ENCODE measurements around the gene SHROOM2. TPM values are rescaled to one million over a fixed set of nuclear protein-coding genes. Genes with fewer than 3 reads are reported as not detected.
"Not testable (repeated sequence)": the region's sequence is repeated elsewhere in the genome, so short reads cannot be mapped to it uniquely, and the experiment has no call there.

SHROOM2 gene
- total RNA-seq, 1 donor from 2014 or later: 2.1 TPM

- H3K4me3 ChIP-seq (ENCODE audit: low read length in 3 of 3): no peak overlapping the region
- no peaks in the 10 kb centered on the region for H3K27me3 ChIP-seq (ENCODE audit: control insufficient read depth in 3 of 3, insufficient read depth in 3 of 3, low read length in 3 of 3)
- H3K4me1 ChIP-seq (ENCODE audit: control insufficient read depth in 3 of 3, insufficient read depth in 3 of 3, low read length in 3 of 3): no peaks in the 10 kb centered on the region
- no peaks in the 10 kb centered on the region for H3K36me3 ChIP-seq (ENCODE audit: control insufficient read depth in 3 of 3, insufficient read depth in 3 of 3, low read length in 3 of 3)
- H3K9me3 ChIP-seq (ENCODE audit: control insufficient read depth in 3 of 3, low read length in 3 of 3): no peaks in the 10 kb centered on the region
- no peak overlapping the region for H3K27ac ChIP-seq (ENCODE audit: low read depth, low read length)
- no peak overlapping the region for H3K9ac ChIP-seq (ENCODE audit: low read depth in 1 of 3, low read length in 3 of 3)
These were observed 28.1 kb upstream of the SHROOM2 start for GRCh38 chrX:9758021-9758638.

GRCh38 chrX:9759337-9759736 lies 26.9 kb upstream of the SHROOM2 start:
- Histone ChIP-seq H3K4me3 (ENCODE audit: low read length in 3 of 3) (no peak overlapping the region), H3K27ac (ENCODE audit: low read depth, low read length) (no peak overlapping the region), H3K9me3 (ENCODE audit: control insufficient read depth in 3 of 3, low read length in 3 of 3) (no peaks in the 10 kb centered on the region)

GRCh38 chrX:9765072-9765736 lies 21.0 kb upstream of the SHROOM2 start:
- Histone ChIP-seq H3K4me1 (ENCODE audit: control insufficient read depth in 3 of 3, insufficient read depth in 3 of 3, low read length in 3 of 3) (no peaks in the 10 kb centered on the region), H3K9me3 (ENCODE audit: control insufficient read depth in 3 of 3, low read length in 3 of 3) (no peaks in the 10 kb centered on the region), H3K4me3 (ENCODE audit: low read length in 3 of 3) (no peak overlapping the region), H3K27ac (ENCODE audit: low read depth, low read length) (no peak overlapping the region), H3K9ac (ENCODE audit: low read depth in 1 of 3, low read length in 3 of 3) (no peak overlapping the region), H3K27me3 (ENCODE audit: control insufficient read depth in 3 of 3, insufficient read depth in 3 of 3, low read length in 3 of 3) (peaks cover 0 to 10% (median 10%) of the 10 kb centered on the region in 3 donors), H3K36me3 (ENCODE audit: control insufficient read depth in 3 of 3, insufficient read depth in 3 of 3, low read length in 3 of 3) (no peaks in the 10 kb centered on the region)

More at GRCh38 chrX:9759337-9759736, 26.9 kb upstream of the SHROOM2 start:
- Histone ChIP-seq H3K36me3 (ENCODE audit: control insufficient read depth in 3 of 3, insufficient read depth in 3 of 3, low read length in 3 of 3) (no peaks in the 10 kb centered on the region), H3K4me1 (ENCODE audit: control insufficient read depth in 3 of 3, insufficient read depth in 3 of 3, low read length in 3 of 3) (no peaks in the 10 kb centered on the region), H3K9ac (ENCODE audit: low read depth in 1 of 3, low read length in 3 of 3) (no peak overlapping the region), H3K27me3 (ENCODE audit: control insufficient read depth in 3 of 3, insufficient read depth in 3 of 3, low read length in 3 of 3) (peaks cover 0 to 7% (median 0%) of the 10 kb centered on the region in 3 donors)

- Histone ChIP-seq H3K9ac (ENCODE audit: low read depth in 1 of 3, low read length in 3 of 3) (no peak within 1 kb of the TSS), H3K27ac (ENCODE audit: low read depth, low read length) (no peak within 1 kb of the TSS), H3K4me3 (ENCODE audit: low read length in 3 of 3) (no peak within 1 kb of the TSS), H3K4me1 (ENCODE audit: control insufficient read depth in 3 of 3, insufficient read depth in 3 of 3, low read length in 3 of 3) (no peaks in the 10 kb centered on the region), H3K36me3 (ENCODE audit: control insufficient read depth in 3 of 3, insufficient read depth in 3 of 3, low read length in 3 of 3) (no peaks in the 10 kb centered on the region), H3K27me3 (ENCODE audit: control insufficient read depth in 3 of 3, insufficient read depth in 3 of 3, low read length in 3 of 3) (peaks cover 0 to 10% (median 10%) of the 10 kb centered on the region in 3 donors), H3K9me3 (ENCODE audit: control insufficient read depth in 3 of 3, low read length in 3 of 3) (no peaks in the 10 kb centered on the region)
These were observed 20.5 kb upstream of the SHROOM2 start, which contains the start of gene GPR143 for GRCh38 chrX:9765737-9766097. Gene GPR143 (minus strand): TSS chrX:9765847. CDS start chrX:9765817, 30 bp downstream.

GRCh38 chrX:9767375-9767774 lies 18.9 kb upstream of the SHROOM2 start:
- Histone ChIP-seq H3K27ac (ENCODE audit: low read depth, low read length) (no peak overlapping the region), H3K36me3 (ENCODE audit: control insufficient read depth in 3 of 3, insufficient read depth in 3 of 3, low read length in 3 of 3) (no peaks in the 10 kb centered on the region), H3K9ac (ENCODE audit: low read depth in 1 of 3, low read length in 3 of 3) (no peak overlapping the region), H3K4me1 (ENCODE audit: control insufficient read depth in 3 of 3, insufficient read depth in 3 of 3, low read length in 3 of 3) (no peaks in the 10 kb centered on the region), H3K27me3 (ENCODE audit: control insufficient read depth in 3 of 3, insufficient read depth in 3 of 3, low read length in 3 of 3) (peaks cover 0 to 10% (median 10%) of the 10 kb centered on the region in 3 donors), H3K9me3 (ENCODE audit: control insufficient read depth in 3 of 3, low read length in 3 of 3) (no peaks in the 10 kb centered on the region), H3K4me3 (ENCODE audit: low read length in 3 of 3) (no peak overlapping the region)

- not testable (repeated sequence) for H3K4me3 ChIP-seq (ENCODE audit: low read length in 3 of 3); H3K9ac ChIP-seq (ENCODE audit: low read depth in 1 of 3, low read length in 3 of 3); H3K27me3 ChIP-seq (ENCODE audit: control insufficient read depth in 3 of 3, insufficient read depth in 3 of 3, low read length in 3 of 3); H3K4me1 ChIP-seq (ENCODE audit: control insufficient read depth in 3 of 3, insufficient read depth in 3 of 3, low read length in 3 of 3); H3K36me3 ChIP-seq (ENCODE audit: control insufficient read depth in 3 of 3, insufficient read depth in 3 of 3, low read length in 3 of 3); H3K9me3 ChIP-seq (ENCODE audit: control insufficient read depth in 3 of 3, low read length in 3 of 3); H3K27ac ChIP-seq (ENCODE audit: low read depth, low read length)
These were observed 17.8 kb upstream of the SHROOM2 start for GRCh38 chrX:9768321-9768839.

- Histone ChIP-seq H3K9me3 (ENCODE audit: control insufficient read depth in 3 of 3, low read length in 3 of 3) (no peaks in the 10 kb centered on the region), H3K4me1 (ENCODE audit: control insufficient read depth in 3 of 3, insufficient read depth in 3 of 3, low read length in 3 of 3) (no peaks in the 10 kb centered on the region), H3K9ac (ENCODE audit: low read depth in 1 of 3, low read length in 3 of 3) (no peak overlapping the region), H3K27me3 (ENCODE audit: control insufficient read depth in 3 of 3, insufficient read depth in 3 of 3, low read length in 3 of 3) (peaks cover 0 to 6% (median 0%) of the 10 kb centered on the region in 3 donors), H3K36me3 (ENCODE audit: control insufficient read depth in 3 of 3, insufficient read depth in 3 of 3, low read length in 3 of 3) (no peaks in the 10 kb centered on the region), H3K4me3 (ENCODE audit: low read length in 3 of 3) (no peak overlapping the region), H3K27ac (ENCODE audit: low read depth, low read length) (no peak overlapping the region)
These were observed 15.9 kb upstream of the SHROOM2 start for GRCh38 chrX:9770319-9770718.

GRCh38 chrX:9772943-9773342 lies 13.3 kb upstream of the SHROOM2 start:
- H3K4me3 ChIP-seq (ENCODE audit: low read length in 3 of 3): no peak overlapping the region
- H3K9me3 ChIP-seq (ENCODE audit: control insufficient read depth in 3 of 3, low read length in 3 of 3): peaks cover 0 to 3% (median 0%) of the 10 kb centered on the region in 3 donors
- no peak overlapping the region for H3K27ac ChIP-seq (ENCODE audit: low read depth, low read length)
- no peak overlapping the region for H3K9ac ChIP-seq (ENCODE audit: low read depth in 1 of 3, low read length in 3 of 3)
- H3K36me3 ChIP-seq (ENCODE audit: control insufficient read depth in 3 of 3, insufficient read depth in 3 of 3, low read length in 3 of 3): no peaks in the 10 kb centered on the region
- H3K4me1 ChIP-seq (ENCODE audit: control insufficient read depth in 3 of 3, insufficient read depth in 3 of 3, low read length in 3 of 3): no peaks in the 10 kb centered on the region
- H3K27me3 ChIP-seq (ENCODE audit: control insufficient read depth in 3 of 3, insufficient read depth in 3 of 3, low read length in 3 of 3): peaks cover 0 to 2% (median 0%) of the 10 kb centered on the region in 3 donors

GRCh38 chrX:9775930-9776329 lies 10.3 kb upstream of the SHROOM2 start:
- H3K36me3 ChIP-seq (ENCODE audit: control insufficient read depth in 3 of 3, insufficient read depth in 3 of 3, low read length in 3 of 3): no peaks in the 10 kb centered on the region
- no peak overlapping the region for H3K9ac ChIP-seq (ENCODE audit: low read depth in 1 of 3, low read length in 3 of 3)
- H3K4me1 ChIP-seq (ENCODE audit: control insufficient read depth in 3 of 3, insufficient read depth in 3 of 3, low read length in 3 of 3): no peaks in the 10 kb centered on the region
- H3K4me3 ChIP-seq (ENCODE audit: low read length in 3 of 3): no peak overlapping the region
- H3K27me3 ChIP-seq (ENCODE audit: control insufficient read depth in 3 of 3, insufficient read depth in 3 of 3, low read length in 3 of 3): peaks cover 0 to 2% (median 0%) of the 10 kb centered on the region in 3 donors
- H3K9me3 ChIP-seq (ENCODE audit: control insufficient read depth in 3 of 3, low read length in 3 of 3): peaks cover 0 to 3% (median 0%) of the 10 kb centered on the region in 3 donors
- no peak overlapping the region for H3K27ac ChIP-seq (ENCODE audit: low read depth, low read length)

GRCh38 chrX:9781941-9782340 lies 4.3 kb upstream of the SHROOM2 start:
- H3K36me3 ChIP-seq (ENCODE audit: control insufficient read depth in 3 of 3, insufficient read depth in 3 of 3, low read length in 3 of 3): no peaks in the 10 kb centered on the region
- H3K4me1 ChIP-seq (ENCODE audit: control insufficient read depth in 3 of 3, insufficient read depth in 3 of 3, low read length in 3 of 3): peaks cover 0 to under 1% (median 0%) of the 10 kb centered on the region in 3 donors
- H3K27ac ChIP-seq (ENCODE audit: low read depth, low read length): no peak overlapping the region
- no peak overlapping the region for H3K4me3 ChIP-seq (ENCODE audit: low read length in 3 of 3)
- H3K9me3 ChIP-seq (ENCODE audit: control insufficient read depth in 3 of 3, low read length in 3 of 3): no peaks in the 10 kb centered on the region
- no peak overlapping the region for H3K9ac ChIP-seq (ENCODE audit: low read depth in 1 of 3, low read length in 3 of 3)
- H3K27me3 ChIP-seq (ENCODE audit: control insufficient read depth in 3 of 3, insufficient read depth in 3 of 3, low read length in 3 of 3): peaks cover 0 to 2% (median 0%) of the 10 kb centered on the region in 3 donors
